Panc1 (cell line): ENCODE data around the gene NREP. TPM values are rescaled to one million over a fixed set of nuclear protein-coding genes. Genes with fewer than 3 reads are reported as not detected.

Experiments used
- ATAC-seq: fragments of 200-7000 bp; cut with Tn5 transposase; 2 replicates; pipeline ENCODE4 v1.9.1; 2020; ENCODE audit warnings: mild to moderate bottlenecking, moderate library complexity
- BruUV-seq: library from RNA; stranded (reverse); fragments of 400-500 nt; replicated peaks from 2 replicates; lab custom pipeline; 2021; lab: Mats Ljungman, UMichigan
- CTCF ChIA-PET: fragments of 300-600 bp; sonication (Branson Sonifier 250); formaldehyde crosslinking; loops from one replicate; lab custom pipeline; 2022; ENCODE audit warnings: antibody characterized with exemption; lab: Charles Lee
- POLR2A ChIA-PET: fragments of 300-600 bp; sonication (Branson Sonifier 250); formaldehyde crosslinking; loops from one replicate; lab custom pipeline; 2022; ENCODE audit warnings: antibody characterized with exemption; lab: Charles Lee
- DNase-seq: peaks from one replicate; pipeline ENCODE4 v3.0.0-alpha.2; 2010; ENCODE audit warnings: low read depth, low spot score
- H3K27ac ChIP-seq: 2 replicates; pipeline ENCODE4 v1.5.1; 2011; ENCODE audit warnings: mild to moderate bottlenecking, low read length, inconsistent platforms
- H3K27me3 ChIP-seq: fragments of 200-500 bp; sonication (Bioruptor generic); 2 replicates; pipeline ENCODE4 v1.6.0; 2014; ENCODE audit warnings: low read length, inconsistent platforms; ENCODE audit not compliant: control insufficient read depth, insufficient read depth
- H3K36me3 ChIP-seq: fragments of 200-500 bp; sonication (Bioruptor generic); 2 replicates; pipeline ENCODE4 v1.5.1; 2014; ENCODE audit warnings: inconsistent platforms, mild to moderate bottlenecking, low read length, moderate library complexity; ENCODE audit not compliant: control insufficient read depth, insufficient read depth
- H3K4me1 ChIP-seq: 2 replicates; pipeline ENCODE4 v1.5.1; 2011; ENCODE audit warnings: inconsistent platforms, mild to moderate bottlenecking, low read length, moderate library complexity; ENCODE audit not compliant: control insufficient read depth, insufficient read depth
- H3K4me3 ChIP-seq, 2 experiments: 2 replicates each; pipeline ENCODE4 v1.5.1; 2011 to 2012; ENCODE audit warnings: low read depth in 2 of 2, low read length in 2 of 2, mild to moderate bottlenecking in 2 of 2, inconsistent platforms in 1 of 2, moderate library complexity in 1 of 2
- H3K9me3 ChIP-seq: fragments of 200-500 bp; sonication (Bioruptor generic); 2 replicates; pipeline ENCODE4 v1.5.1; 2014; ENCODE audit warnings: low read depth, mild to moderate bottlenecking, inconsistent platforms, low read length, moderate library complexity; ENCODE audit not compliant: control insufficient read depth, insufficient read depth
- POLR2AphosphoS5 ChIP-seq: IDR thresholded peaks from 2 replicates; pipeline ENCODE4 v1.6.1; 2012; ENCODE audit warnings: mild to moderate bottlenecking, low read depth, low read length, moderate library complexity
- TCF7L2 ChIP-seq: IDR thresholded peaks from 2 replicates; pipeline ENCODE4 v1.6.1; 2011; ENCODE audit warnings: mild to moderate bottlenecking, low read depth, low read length, inconsistent platforms
- in situ Hi-C: cut with HindIII; loops from 2 replicates; pipeline ENCODE4 v1.10.0; 2016; ENCODE audit warnings: low sequenced_read_pairs, low pct_unique_long_range_greater_than_20kb
- intact Hi-C: fragments of 100-400 bp; cut with micrococcal nuclease; formaldehyde crosslinking; loops from one replicate; pipeline ENCODE4 v1.10.0; 2022; ENCODE audit not compliant: unreplicated experiment
- total RNA-seq: library from RNA; stranded (reverse); gene quantifications from one replicate; pipeline ENCODE4 v1.2.1, GENCODE V29; 2021; ENCODE audit not compliant: unreplicated experiment
- TF ChIP-seq, protein P1 (sequence below), 2 experiments: IDR thresholded peaks; 2 replicates each; pipeline ENCODE4 v1.6.1; 2011 to 2012; ENCODE audit warnings: low read depth in 2 of 2, control low read depth in 1 of 2, low read length in 1 of 2, mild to moderate bottlenecking in 1 of 2, moderate library complexity in 1 of 2; ENCODE audit not compliant: insufficient read depth in 1 of 2

NREP gene
- total RNA-seq, 1 experiment from 2014 or later: 4.9 TPM

DNA sequence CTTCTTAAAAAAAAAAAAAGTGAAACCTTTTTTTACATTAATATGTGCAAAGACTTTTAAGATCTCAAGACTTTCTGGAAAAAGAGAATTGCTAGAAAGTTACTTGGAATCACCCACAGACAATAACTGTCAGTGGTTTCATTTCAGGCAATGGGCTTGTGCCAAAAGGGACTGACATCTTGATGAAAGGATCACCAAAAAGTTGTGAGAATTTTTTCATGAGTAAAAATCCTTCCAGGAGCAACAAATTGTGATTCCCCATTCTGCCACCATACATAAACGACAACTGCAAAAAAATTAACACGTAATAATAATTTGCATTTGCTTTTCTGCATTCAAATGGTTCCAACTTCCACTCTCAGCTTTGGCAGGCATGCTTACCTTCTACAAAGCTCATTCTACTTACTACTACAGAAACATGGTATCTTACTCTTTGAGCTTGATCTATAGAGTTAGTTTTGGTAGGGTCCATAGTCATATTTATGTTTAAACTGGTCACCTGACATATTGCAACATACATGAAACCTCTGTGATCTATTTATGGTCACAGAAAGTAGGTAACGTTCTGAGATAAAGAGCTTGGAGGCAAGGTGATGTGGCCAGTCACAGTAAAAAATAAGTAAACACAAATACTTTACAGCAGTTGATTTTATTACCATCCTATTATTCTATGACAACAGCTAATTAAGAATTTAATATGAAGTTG lies 3.0 kb downstream of the NREP start:
- no peaks in the 10 kb centered on the region for H3K36me3 ChIP-seq
- no TSS peak for BruUV-seq
- peaks cover 6% of the 10 kb centered on the region; the same call in 1 of the 2 replicates for H3K4me1 ChIP-seq
- H3K4me3 ChIP-seq: no peak overlapping the region; a peak in 1 of 4 replicates
- H3K27me3 ChIP-seq: no peaks in the 10 kb centered on the region; the same call in 1 of the 2 replicates
- ATAC-seq (no peak), DNase-seq (no peak)
- intact Hi-C loops (no loop called here), in situ Hi-C loops (no loop called here)
- POLR2A ChIA-PET: interaction anchor here (0.6 to 0.9 kb wide), 2 partner anchors 8 to 298 kb away, joined by 3 to 5 read pairs; no protein-coding TSS in a partner anchor
- CTCF ChIA-PET: no interaction called here
- no peak overlapping the region for H3K27ac ChIP-seq
- H3K9me3 ChIP-seq: no peaks in the 10 kb centered on the region
- TF ChIP-seq, protein P1, sequence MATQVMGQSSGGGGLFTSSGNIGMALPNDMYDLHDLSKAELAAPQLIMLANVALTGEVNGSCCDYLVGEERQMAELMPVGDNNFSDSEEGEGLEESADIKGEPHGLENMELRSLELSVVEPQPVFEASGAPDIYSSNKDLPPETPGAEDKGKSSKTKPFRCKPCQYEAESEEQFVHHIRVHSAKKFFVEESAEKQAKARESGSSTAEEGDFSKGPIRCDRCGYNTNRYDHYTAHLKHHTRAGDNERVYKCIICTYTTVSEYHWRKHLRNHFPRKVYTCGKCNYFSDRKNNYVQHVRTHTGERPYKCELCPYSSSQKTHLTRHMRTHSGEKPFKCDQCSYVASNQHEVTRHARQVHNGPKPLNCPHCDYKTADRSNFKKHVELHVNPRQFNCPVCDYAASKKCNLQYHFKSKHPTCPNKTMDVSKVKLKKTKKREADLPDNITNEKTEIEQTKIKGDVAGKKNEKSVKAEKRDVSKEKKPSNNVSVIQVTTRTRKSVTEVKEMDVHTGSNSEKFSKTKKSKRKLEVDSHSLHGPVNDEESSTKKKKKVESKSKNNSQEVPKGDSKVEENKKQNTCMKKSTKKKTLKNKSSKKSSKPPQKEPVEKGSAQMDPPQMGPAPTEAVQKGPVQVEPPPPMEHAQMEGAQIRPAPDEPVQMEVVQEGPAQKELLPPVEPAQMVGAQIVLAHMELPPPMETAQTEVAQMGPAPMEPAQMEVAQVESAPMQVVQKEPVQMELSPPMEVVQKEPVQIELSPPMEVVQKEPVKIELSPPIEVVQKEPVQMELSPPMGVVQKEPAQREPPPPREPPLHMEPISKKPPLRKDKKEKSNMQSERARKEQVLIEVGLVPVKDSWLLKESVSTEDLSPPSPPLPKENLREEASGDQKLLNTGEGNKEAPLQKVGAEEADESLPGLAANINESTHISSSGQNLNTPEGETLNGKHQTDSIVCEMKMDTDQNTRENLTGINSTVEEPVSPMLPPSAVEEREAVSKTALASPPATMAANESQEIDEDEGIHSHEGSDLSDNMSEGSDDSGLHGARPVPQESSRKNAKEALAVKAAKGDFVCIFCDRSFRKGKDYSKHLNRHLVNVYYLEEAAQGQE (IDR thresholded peaks at IDR 0.05; ENCODE audit: insufficient read depth in 1 of 2, low read depth in 2 of 2, low read length in 1 of 2): no peak
- TF ChIP-seq TCF7L2 (no peak), POLR2AphosphoS5 (no peak)

DNA sequence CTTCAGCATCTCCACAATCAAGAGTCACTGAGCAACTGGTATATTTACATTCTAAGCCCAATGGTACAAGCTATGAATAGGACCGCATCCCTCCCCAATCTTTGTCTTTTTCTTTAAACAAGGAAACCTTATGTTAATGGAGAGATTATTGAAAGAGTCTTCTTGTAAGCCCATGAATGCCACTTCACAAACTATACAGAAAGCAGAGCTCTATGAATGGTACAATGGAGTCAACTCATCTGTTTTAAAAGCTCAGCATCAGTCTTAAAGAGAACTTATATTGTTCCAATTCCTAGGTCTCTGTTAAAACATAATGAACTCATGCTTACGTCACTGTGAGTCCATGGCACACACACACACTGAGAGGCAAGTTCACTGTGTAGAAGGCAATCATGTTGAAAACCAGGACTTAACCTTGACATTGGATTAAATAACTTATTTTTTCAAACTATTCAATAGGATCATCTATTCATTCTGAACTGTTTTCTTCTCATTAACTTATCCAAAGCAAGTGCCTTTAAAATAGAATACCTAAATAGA lies 4.5 kb downstream of the NREP start:
- DNase-seq (no peak), ATAC-seq (no peak)
- Histone ChIP-seq H3K36me3 (no peaks in the 10 kb centered on the region), H3K9me3 (no peaks in the 10 kb centered on the region), H3K27me3 (no peaks in the 10 kb centered on the region), H3K4me1 (peaks cover 6% of the 10 kb centered on the region; the same call in 1 of the 2 replicates), H3K27ac (no peak overlapping the region), H3K4me3 (no peak overlapping the region)
- TF ChIP-seq, protein P1 (IDR thresholded peaks at IDR 0.05; ENCODE audit: insufficient read depth in 1 of 2, low read depth in 2 of 2, low read length in 1 of 2): no peak
- in situ Hi-C loops (no loop called here), intact Hi-C loops (no loop called here)
- ChIA-PET CTCF (no interaction called here), POLR2A (no interaction called here)
- BruUV-seq: no TSS peak
